HepG2 (cell line): Measurements from ENCODE around the gene IRAK2. TPM values are rescaled to one million over a fixed set of nuclear protein-coding genes. Genes with fewer than 3 reads are reported as not detected.

ENCODE experiments used
- ATAD3A ChIP-seq: sonication (generic); formaldehyde crosslinking; IDR thresholded peaks from 2 replicates; pipeline ENCODE4 v1.4.0; 2020; ENCODE audit warnings: missing genetic modification reagents
- BORCS8-MEF2B ChIP-seq: sonication (generic); formaldehyde crosslinking; IDR thresholded peaks from 2 replicates; pipeline ENCODE4 v1.8.0; 2022; ENCODE audit warnings: mild to moderate bottlenecking, missing genetic modification reagents
- CREM ChIP-seq, 2 experiments: sonication (generic) in 1 of 2; formaldehyde crosslinking in 1 of 2; IDR thresholded peaks; 2 replicates each; pipeline versions ENCODE4 v1.4.0 to v1.6.1; 2016 to 2020; ENCODE audit warnings: antibody characterized with exemption in 1 of 2, mild to moderate bottlenecking in 1 of 2, missing genetic modification reagents in 1 of 2
- KLF11 ChIP-seq: IDR thresholded peaks from 2 replicates; pipeline ENCODE4 v1.6.1; 2016; ENCODE audit warnings: missing compliant biosample characterization
- KLF16 ChIP-seq, 2 experiments: sonication (generic) in 1 of 2; formaldehyde crosslinking in 1 of 2; IDR thresholded peaks; 2 replicates each; pipeline versions ENCODE4 v1.6.1 to v1.8.0; 2016 to 2023; ENCODE audit warnings: missing genetic modification reagents in 2 of 2, missing compliant biosample characterization in 1 of 2
- KMT2A ChIP-seq: sonication (generic); formaldehyde crosslinking; IDR thresholded peaks from 2 replicates; pipeline ENCODE4 v1.4.0; 2020; ENCODE audit warnings: missing genetic modification reagents
- MED1 ChIP-seq: sonication (generic); formaldehyde crosslinking; IDR thresholded peaks from 2 replicates; pipeline ENCODE4 v1.4.0; 2020; ENCODE audit warnings: missing genetic modification reagents
- NFE2 ChIP-seq: sonication (generic); formaldehyde crosslinking; IDR thresholded peaks from 2 replicates; pipeline ENCODE4 v1.4.0; 2020; ENCODE audit warnings: missing genetic modification reagents
- PAF1 ChIP-seq: IDR thresholded peaks from 2 replicates; pipeline ENCODE4 v1.6.1; 2016; ENCODE audit warnings: missing genetic modification reagents, missing compliant biosample characterization
- PHF21A ChIP-seq: sonication (generic); formaldehyde crosslinking; IDR thresholded peaks from 2 replicates; pipeline ENCODE4 v1.5.0; 2020; ENCODE audit warnings: mild to moderate bottlenecking, missing genetic modification reagents
- PHF5A ChIP-seq: IDR thresholded peaks from one replicate; pipeline ENCODE4 v1.6.1; 2018; ENCODE audit warnings: low read depth, missing genetic modification reagents; ENCODE audit not compliant: unreplicated experiment
- RXRA ChIP-seq: sonication (generic); formaldehyde crosslinking; IDR thresholded peaks from 2 replicates; pipeline ENCODE4 v1.5.1; 2020; ENCODE audit warnings: missing genetic modification reagents
- SIN3B ChIP-seq: fragments of 150-350 bp; IDR thresholded peaks from 2 replicates; pipeline ENCODE4 v1.6.1; 2014; ENCODE audit warnings: low read length
- ZNF121 ChIP-seq: sonication (generic); formaldehyde crosslinking; IDR thresholded peaks from 2 replicates; pipeline ENCODE4 v1.5.0; 2020; ENCODE audit warnings: mild to moderate bottlenecking, missing genetic modification reagents
- ZNF180 ChIP-seq: sonication (generic); formaldehyde crosslinking; IDR thresholded peaks from 2 replicates; pipeline ENCODE4 v1.4.0; 2020; ENCODE audit warnings: low read depth, missing genetic modification reagents, borderline replicate concordance
- ZNF430 ChIP-seq: sonication (generic); formaldehyde crosslinking; IDR thresholded peaks from 2 replicates; pipeline ENCODE4 v1.9.0; 2021; ENCODE audit warnings: mild to moderate bottlenecking, missing genetic modification reagents
- ZNF776 ChIP-seq: sonication (generic); formaldehyde crosslinking; IDR thresholded peaks from 2 replicates; pipeline ENCODE4 v1.4.0; 2020; ENCODE audit warnings: mild to moderate bottlenecking, missing genetic modification reagents
- polyA plus RNA-seq, 8 experiments: library from polyadenylated mRNA; depleted of rRNA in 3 of 8; stranded (reverse) in 7 of 8; unstranded in 1 of 8; fragments of >200 nt; fragmentation: Illumina TruSeq in 4 of 8; extraction: Trizol in 4 of 8; gene quantifications; 2 replicates each; pipeline versions ENCODE4 v1.2.1 to v1.2.3, GENCODE V29; 2011 to 2016; ENCODE audit warnings: low read depth in 4 of 8, missing spikeins in 1 of 8, mixed read lengths in 1 of 8; ENCODE audit not compliant: insufficient read depth in 1 of 8
- total RNA-seq, 5 experiments: library from RNA; depleted of rRNA; stranded (reverse); fragments of >200 nt; fragmentation: Illumina TruSeq; extraction: Trizol; gene quantifications; 2 replicates each; pipeline ENCODE4 v1.2.3, GENCODE V29; 2016; ENCODE audit warnings: low read depth in 1 of 5
- TF ChIP-seq, protein P1 (sequence below): sonication (generic); formaldehyde crosslinking; IDR thresholded peaks from 2 replicates; pipeline ENCODE4 v1.4.0; 2020; ENCODE audit warnings: missing genetic modification reagents
- TF ChIP-seq, protein P2 (sequence below): sonication (generic); formaldehyde crosslinking; IDR thresholded peaks from 2 replicates; pipeline ENCODE4 v1.4.0; 2020; ENCODE audit warnings: missing genetic modification reagents, low read depth, mild to moderate bottlenecking, borderline replicate concordance
- TF ChIP-seq, protein P3 (sequence below): sonication (generic); formaldehyde crosslinking; IDR thresholded peaks from 2 replicates; pipeline ENCODE4 v1.4.0; 2020; ENCODE audit warnings: missing genetic modification reagents, borderline replicate concordance
- TF ChIP-seq, protein P4 (sequence below): sonication (generic); formaldehyde crosslinking; IDR thresholded peaks from 2 replicates; pipeline ENCODE4 v1.4.0; 2020; ENCODE audit warnings: missing genetic modification reagents
- TF ChIP-seq, protein P5 (sequence below): sonication (generic); formaldehyde crosslinking; IDR thresholded peaks from 2 replicates; pipeline ENCODE4 v1.4.0; 2020; ENCODE audit warnings: low read depth, mild to moderate bottlenecking, missing genetic modification reagents

IRAK2 gene
- total and polyA plus RNA-seq, 2 of the 13 experiments (the other 11 are each of a cell fraction or from before 2014, with no cell fraction given) = 13.1 to 23.3 TPM

DNA sequence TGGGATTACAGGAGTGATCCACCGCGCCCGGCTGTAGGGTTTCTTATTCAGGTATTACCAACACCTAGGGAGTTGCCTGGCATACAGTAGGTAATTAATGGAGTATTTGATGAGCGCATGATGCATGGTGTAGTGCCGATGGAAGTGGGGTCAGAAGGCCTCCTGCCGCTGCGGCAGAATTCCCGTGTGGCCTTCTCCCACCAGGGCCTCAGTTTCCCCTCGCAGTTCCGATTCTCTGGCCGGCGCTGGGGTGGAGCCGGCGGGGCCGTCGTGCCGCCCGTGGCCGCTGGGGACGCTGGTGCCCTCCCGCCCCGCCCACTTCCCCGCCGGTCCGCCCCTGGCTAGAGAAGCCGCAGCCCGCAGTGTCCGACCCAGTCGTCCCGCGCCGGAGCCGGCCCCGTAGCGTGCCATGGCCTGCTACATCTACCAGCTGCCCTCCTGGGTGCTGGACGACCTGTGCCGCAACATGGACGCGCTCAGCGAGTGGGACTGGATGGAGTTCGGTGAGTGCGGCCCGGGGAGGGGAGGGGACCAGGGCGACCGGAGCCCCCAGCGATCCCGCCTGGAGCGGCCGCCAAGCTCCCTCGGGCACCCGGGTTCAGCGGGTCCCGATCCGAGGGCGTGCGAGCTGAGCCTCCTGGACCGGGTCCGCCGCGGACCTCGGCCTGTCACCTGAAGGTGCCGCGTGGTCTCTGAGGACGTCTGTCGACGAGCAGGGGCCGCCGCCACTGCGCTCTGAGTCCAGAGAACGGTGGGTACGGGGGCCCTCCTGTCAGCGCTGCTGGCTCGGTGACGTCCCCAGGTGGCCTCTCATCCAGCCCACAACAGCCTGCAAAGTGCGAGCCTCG is at the start of gene IRAK2 (continued):
- TF ChIP-seq PAF1 (CRISPR knock-in tag) = no peak
- TF ChIP-seq MED1 (CRISPR knock-in tag) = peak; percentile 61
- TF ChIP-seq, protein P1, sequence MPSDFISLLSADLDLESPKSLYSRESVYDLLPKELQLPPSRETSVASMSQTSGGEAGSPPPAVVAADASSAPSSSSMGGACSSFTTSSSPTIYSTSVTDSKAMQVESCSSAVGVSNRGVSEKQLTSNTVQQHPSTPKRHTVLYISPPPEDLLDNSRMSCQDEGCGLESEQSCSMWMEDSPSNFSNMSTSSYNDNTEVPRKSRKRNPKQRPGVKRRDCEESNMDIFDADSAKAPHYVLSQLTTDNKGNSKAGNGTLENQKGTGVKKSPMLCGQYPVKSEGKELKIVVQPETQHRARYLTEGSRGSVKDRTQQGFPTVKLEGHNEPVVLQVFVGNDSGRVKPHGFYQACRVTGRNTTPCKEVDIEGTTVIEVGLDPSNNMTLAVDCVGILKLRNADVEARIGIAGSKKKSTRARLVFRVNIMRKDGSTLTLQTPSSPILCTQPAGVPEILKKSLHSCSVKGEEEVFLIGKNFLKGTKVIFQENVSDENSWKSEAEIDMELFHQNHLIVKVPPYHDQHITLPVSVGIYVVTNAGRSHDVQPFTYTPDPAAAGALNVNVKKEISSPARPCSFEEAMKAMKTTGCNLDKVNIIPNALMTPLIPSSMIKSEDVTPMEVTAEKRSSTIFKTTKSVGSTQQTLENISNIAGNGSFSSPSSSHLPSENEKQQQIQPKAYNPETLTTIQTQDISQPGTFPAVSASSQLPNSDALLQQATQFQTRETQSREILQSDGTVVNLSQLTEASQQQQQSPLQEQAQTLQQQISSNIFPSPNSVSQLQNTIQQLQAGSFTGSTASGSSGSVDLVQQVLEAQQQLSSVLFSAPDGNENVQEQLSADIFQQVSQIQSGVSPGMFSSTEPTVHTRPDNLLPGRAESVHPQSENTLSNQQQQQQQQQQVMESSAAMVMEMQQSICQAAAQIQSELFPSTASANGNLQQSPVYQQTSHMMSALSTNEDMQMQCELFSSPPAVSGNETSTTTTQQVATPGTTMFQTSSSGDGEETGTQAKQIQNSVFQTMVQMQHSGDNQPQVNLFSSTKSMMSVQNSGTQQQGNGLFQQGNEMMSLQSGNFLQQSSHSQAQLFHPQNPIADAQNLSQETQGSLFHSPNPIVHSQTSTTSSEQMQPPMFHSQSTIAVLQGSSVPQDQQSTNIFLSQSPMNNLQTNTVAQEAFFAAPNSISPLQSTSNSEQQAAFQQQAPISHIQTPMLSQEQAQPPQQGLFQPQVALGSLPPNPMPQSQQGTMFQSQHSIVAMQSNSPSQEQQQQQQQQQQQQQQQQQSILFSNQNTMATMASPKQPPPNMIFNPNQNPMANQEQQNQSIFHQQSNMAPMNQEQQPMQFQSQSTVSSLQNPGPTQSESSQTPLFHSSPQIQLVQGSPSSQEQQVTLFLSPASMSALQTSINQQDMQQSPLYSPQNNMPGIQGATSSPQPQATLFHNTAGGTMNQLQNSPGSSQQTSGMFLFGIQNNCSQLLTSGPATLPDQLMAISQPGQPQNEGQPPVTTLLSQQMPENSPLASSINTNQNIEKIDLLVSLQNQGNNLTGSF = no peak; the same call in 1 of the 2 replicates
- no peak for TF ChIP-seq ATAD3A
- TF ChIP-seq CREM (IDR thresholded peaks at IDR 0.05) = no peak
- no peak for TF ChIP-seq CREM (CRISPR knock-in tag; IDR thresholded peaks at IDR 0.05)
- TF ChIP-seq KLF16 (CRISPR knock-in tag; IDR thresholded peaks at IDR 0.05) = peak in 1 of 2 experiments; percentile 65; a peak in 1 of 4 replicates
- TF ChIP-seq, protein P2, sequence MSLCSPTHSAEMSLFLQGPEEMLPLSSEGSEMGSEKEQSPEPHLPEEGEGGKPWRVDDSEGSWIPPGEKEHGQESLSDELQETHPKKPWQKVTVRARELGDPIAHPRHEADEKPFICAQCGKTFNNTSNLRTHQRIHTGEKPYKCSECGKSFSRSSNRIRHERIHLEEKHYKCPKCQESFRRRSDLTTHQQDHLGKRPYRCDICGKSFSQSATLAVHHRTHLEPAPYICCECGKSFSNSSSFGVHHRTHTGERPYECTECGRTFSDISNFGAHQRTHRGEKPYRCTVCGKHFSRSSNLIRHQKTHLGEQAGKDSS (CRISPR knock-in tag) = peak; percentile 29; the same call in 1 of the 2 replicates
- TF ChIP-seq BORCS8-MEF2B (CRISPR knock-in tag) = no peak
- TF ChIP-seq KLF11 (CRISPR knock-in tag) = no peak
- no peak for TF ChIP-seq NFE2 (CRISPR knock-in tag)
- TF ChIP-seq KMT2A = peak; percentile 85
- TF ChIP-seq, protein P3, sequence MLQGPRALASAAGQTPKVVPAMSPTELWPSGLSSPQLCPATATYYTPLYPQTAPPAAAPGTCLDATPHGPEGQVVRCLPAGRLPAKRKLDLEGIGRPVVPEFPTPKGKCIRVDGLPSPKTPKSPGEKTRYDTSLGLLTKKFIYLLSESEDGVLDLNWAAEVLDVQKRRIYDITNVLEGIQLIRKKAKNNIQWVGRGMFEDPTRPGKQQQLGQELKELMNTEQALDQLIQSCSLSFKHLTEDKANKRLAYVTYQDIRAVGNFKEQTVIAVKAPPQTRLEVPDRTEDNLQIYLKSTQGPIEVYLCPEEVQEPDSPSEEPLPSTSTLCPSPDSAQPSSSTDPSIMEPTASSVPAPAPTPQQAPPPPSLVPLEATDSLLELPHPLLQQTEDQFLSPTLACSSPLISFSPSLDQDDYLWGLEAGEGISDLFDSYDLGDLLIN (CRISPR knock-in tag) = no peak
- TF ChIP-seq ZNF430 (CRISPR knock-in tag) = 0 out of 2 replicates have a peak, but pooled peaks have one; percentile 57
- TF ChIP-seq, protein P4, sequence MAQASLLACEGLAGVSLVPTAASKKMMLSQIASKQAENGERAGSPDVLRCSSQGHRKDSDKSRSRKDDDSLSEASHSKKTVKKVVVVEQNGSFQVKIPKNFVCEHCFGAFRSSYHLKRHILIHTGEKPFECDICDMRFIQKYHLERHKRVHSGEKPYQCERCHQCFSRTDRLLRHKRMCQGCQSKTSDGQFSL (CRISPR knock-in tag) = no peak
- peak; percentile 47; the same call in 1 of the 2 replicates for TF ChIP-seq RXRA (CRISPR knock-in tag)
- no peak for TF ChIP-seq ZNF180
- TF ChIP-seq PHF21A (CRISPR knock-in tag) = peak; percentile 52; the same call in 1 of the 2 replicates
- no peak for TF ChIP-seq ZNF776 (CRISPR knock-in tag)
- TF ChIP-seq PHF5A (CRISPR knock-in tag) = no peak
- peak; percentile 61; the same call in 1 of the 2 replicates for TF ChIP-seq ZNF121 (CRISPR knock-in tag)
- TF ChIP-seq SIN3B = no peak
- TF ChIP-seq, protein P5, sequence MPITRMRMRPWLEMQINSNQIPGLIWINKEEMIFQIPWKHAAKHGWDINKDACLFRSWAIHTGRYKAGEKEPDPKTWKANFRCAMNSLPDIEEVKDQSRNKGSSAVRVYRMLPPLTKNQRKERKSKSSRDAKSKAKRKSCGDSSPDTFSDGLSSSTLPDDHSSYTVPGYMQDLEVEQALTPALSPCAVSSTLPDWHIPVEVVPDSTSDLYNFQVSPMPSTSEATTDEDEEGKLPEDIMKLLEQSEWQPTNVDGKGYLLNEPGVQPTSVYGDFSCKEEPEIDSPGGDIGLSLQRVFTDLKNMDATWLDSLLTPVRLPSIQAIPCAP (CRISPR knock-in tag) = no peak
